GM21390 (cell line): ENCODE measurements around the gene TMPRSS4.

Experiments used
- ATAC-seq: cut with Tn5 transposase; IDR thresholded peaks from one replicate; pipeline ENCODE4 v1.9.1; 2021; ENCODE audit not compliant: unreplicated experiment

TMPRSS4 gene

GRCh38 chr11:118152552-118153471 is 75.9 kb downstream of the TMPRSS4 start, which contains the start of gene SCN4B:
Gene SCN4B (minus strand): TSS chr11:118152823. CDS start chr11:118152673, 150 bp downstream.
- ATAC-seq: no peak

- ATAC-seq: no peak
Observed at GRCh38 chr11:118153516-118153915, 76.6 kb downstream of the TMPRSS4 start.

GRCh38 chr11:118153976-118154375 is 77.1 kb downstream of the TMPRSS4 start:
- no peak for ATAC-seq

GRCh38 chr11:118154641-118155040 is 77.8 kb downstream of the TMPRSS4 start:
- no peak for ATAC-seq

GRCh38 chr11:118155776-118156530 is 79.1 kb downstream of the TMPRSS4 start:
- no peak for ATAC-seq

- ATAC-seq: no peak
Observed at GRCh38 chr11:118156531-118157185, 79.8 kb downstream of the TMPRSS4 start.

- no peak for ATAC-seq
Observed at GRCh38 chr11:118157186-118157895, 80.5 kb downstream of the TMPRSS4 start.

GRCh38 chr11:118161786-118162185 is 84.9 kb downstream of the TMPRSS4 start:
- no peak for ATAC-seq

- no peak for ATAC-seq
Observed at GRCh38 chr11:118162846-118163245, 86.0 kb downstream of the TMPRSS4 start.

- ATAC-seq: no peak
Observed at GRCh38 chr11:118163494-118163893, 86.6 kb downstream of the TMPRSS4 start.

- no peak for ATAC-seq
Observed at GRCh38 chr11:118164885-118165284, 88.0 kb downstream of the TMPRSS4 start.

GRCh38 chr11:118166641-118167040 is 89.8 kb downstream of the TMPRSS4 start:
- ATAC-seq: no peak

- no peak for ATAC-seq
Observed at GRCh38 chr11:118167253-118167652, 90.4 kb downstream of the TMPRSS4 start.

GRCh38 chr11:118167906-118168305 is 91.0 kb downstream of the TMPRSS4 start:
- no peak for ATAC-seq

GRCh38 chr11:118168316-118168715 is 91.4 kb downstream of the TMPRSS4 start:
- ATAC-seq: no peak

GRCh38 chr11:118168751-118169150 is 91.9 kb downstream of the TMPRSS4 start:
- ATAC-seq: no peak

- no peak for ATAC-seq
Observed at GRCh38 chr11:118169300-118170140, 92.6 kb downstream of the TMPRSS4 start.

GRCh38 chr11:118170231-118170630 is 93.4 kb downstream of the TMPRSS4 start:
- ATAC-seq: no peak

GRCh38 chr11:118170882-118171268 is 94.0 kb downstream of the TMPRSS4 start:
- no peak for ATAC-seq
